PC-9 (cell line): ENCODE results near the gene CTDSP2. TPM values are rescaled to one million over a fixed set of nuclear protein-coding genes. Genes with fewer than 3 reads are reported as not detected.
A peak's percentile ranks its signal among the peaks of the same experiment; 100 is the strongest.

Experiments
- BruUV-seq: library from RNA; stranded (reverse); fragments of 400-500 nt; replicated peaks from 2 replicates; lab custom pipeline; 2021; lab: Mats Ljungman, UMichigan
- CTCF ChIA-PET: fragments of 300-600 bp; sonication (Branson Sonifier 250); formaldehyde crosslinking; loops from one replicate; lab custom pipeline; 2022; ENCODE audit warnings: antibody characterized with exemption; lab: Charles Lee
- POLR2A ChIA-PET: fragments of 300-600 bp; sonication (Branson Sonifier 250); formaldehyde crosslinking; loops from one replicate; lab custom pipeline; 2022; ENCODE audit warnings: antibody characterized with exemption; ENCODE audit not compliant: unreplicated experiment; lab: Charles Lee
- DNase-seq, 2 experiments: peaks; one replicate each; pipeline versions ENCODE4 v3.0.0 to v3.0.0-alpha.2; 2015 to 2022; ENCODE audit warnings: mixed read lengths in 1 of 2
- H2AFZ ChIP-seq: fragments of 200-600 bp; sonication (generic); 2 replicates; pipeline ENCODE4 v1.8.1; 2017; ENCODE audit warnings: antibody characterized with exemption
- H3F3A ChIP-seq: fragments of 200-600 bp; sonication (generic); 2 replicates; pipeline ENCODE4 v1.8.1; 2017; ENCODE audit warnings: antibody characterized with exemption, mild to moderate bottlenecking, low read depth; ENCODE audit not compliant: insufficient read depth
- H3K27ac ChIP-seq: fragments of 200-600 bp; sonication (generic); 2 replicates; pipeline ENCODE4 v1.6.1; 2016; ENCODE audit warnings: mixed run types
- H3K27me3 ChIP-seq: fragments of 200-600 bp; sonication (generic); 2 replicates; pipeline ENCODE4 v1.6.1; 2016; ENCODE audit warnings: low read depth, mixed run types; ENCODE audit not compliant: insufficient read depth
- H3K36me3 ChIP-seq: fragments of 200-600 bp; sonication (generic); 2 replicates; pipeline ENCODE4 v1.6.1; 2016; ENCODE audit warnings: low read depth, mixed run types
- H3K4me1 ChIP-seq: fragments of 200-600 bp; sonication (generic); replicated peaks from 2 replicates; pipeline ENCODE4 v1.6.1; 2016; ENCODE audit warnings: mixed run types; ENCODE audit not compliant: insufficient read depth
- H3K4me2 ChIP-seq: fragments of 200-600 bp; sonication (generic); 2 replicates; pipeline ENCODE4 v1.6.1; 2017; ENCODE audit warnings: mixed run types
- H3K4me3 ChIP-seq: fragments of 200-600 bp; sonication (generic); 2 replicates; pipeline ENCODE4 v1.6.1; 2016; ENCODE audit warnings: mixed run types
- H3K79me2 ChIP-seq: fragments of 200-600 bp; sonication (generic); 2 replicates; pipeline ENCODE4 v1.6.1; 2017; ENCODE audit warnings: low read depth, mixed run types
- H3K9me2 ChIP-seq: fragments of 200-600 bp; sonication (generic); 2 replicates; pipeline ENCODE4 v1.8.1; 2017; ENCODE audit warnings: mild to moderate bottlenecking; ENCODE audit not compliant: insufficient read depth
- H3K9me3 ChIP-seq: fragments of 200-600 bp; sonication (generic); 2 replicates; pipeline ENCODE4 v1.8.1; 2016; ENCODE audit warnings: low read depth; ENCODE audit not compliant: insufficient read depth
- H4K20me1 ChIP-seq: fragments of 200-600 bp; sonication (generic); 2 replicates; pipeline ENCODE4 v1.8.1; 2017; ENCODE audit not compliant: insufficient read depth
- CTCF ChIP-seq: fragments of 200-600 bp; sonication (generic); conservative IDR thresholded peaks from 2 replicates; pipeline ENCODE4 v1.6.1; 2017; ENCODE audit warnings: mixed run types, antibody characterized with exemption, mild to moderate bottlenecking, moderate library complexity
- EZH2 ChIP-seq: fragments of 200-600 bp; sonication (generic); IDR thresholded peaks from 2 replicates; pipeline ENCODE4 v1.8.0; 2017; ENCODE audit warnings: antibody characterized with exemption, low read depth
- intact Hi-C: fragments of 100-400 bp; cut with micrococcal nuclease; formaldehyde crosslinking; loops from one replicate; pipeline ENCODE4 v1.10.0; 2022; ENCODE audit not compliant: unreplicated experiment
- total RNA-seq: library from RNA; stranded (reverse); gene quantifications from 2 replicates; pipeline ENCODE4 v1.2.3, GENCODE V29; 2021

The CTDSP2 gene
- total RNA-seq, 1 experiment from 2014 or later, result 102 TPM

- Histone ChIP-seq H3K9me2 (no peaks in the 10 kb centered on the region), H3K36me3 (peaks cover 30% of the 10 kb centered on the region; the same call in 1 of the 2 replicates), H3K4me1 (peaks cover 25% of the 10 kb centered on the region), H3F3A (peaks cover 20% of the 10 kb centered on the region), H2AFZ (no peak overlapping the region), H3K9me3 (no peaks in the 10 kb centered on the region), H4K20me1 (0 out of 2 replicates have a peak, but pooled peaks cover 5% of the 10 kb centered on the region), H3K79me2 (no peaks in the 10 kb centered on the region; the same call in 1 of the 2 replicates), H3K4me3 (no peak overlapping the region), H3K4me2 (no peak overlapping the region), H3K27ac (no peak overlapping the region), H3K27me3 (no peaks in the 10 kb centered on the region)
- CTCF ChIA-PET, result no interaction called here
- BruUV-seq, result no TSS peak
- POLR2A ChIA-PET, result no interaction called here
- intact Hi-C loops, result no loop called here
- no peak for DNase-seq
- TF ChIP-seq EZH2 (no peak), CTCF (no peak)
Measured at GRCh38 chr12:57797933-57798332, 48.6 kb downstream of the CTDSP2 start.

- no peak for DNase-seq
- TF ChIP-seq CTCF, result no peak
- no peak for TF ChIP-seq EZH2
- Histone ChIP-seq H3F3A (peaks cover 29% of the 10 kb centered on the region), H3K27me3 (no peaks in the 10 kb centered on the region), H3K4me1 (peaks cover 25% of the 10 kb centered on the region), H2AFZ (no peak overlapping the region), H3K4me3 (no peak overlapping the region), H3K9me3 (no peaks in the 10 kb centered on the region), H4K20me1 (peaks cover 5% of the 10 kb centered on the region; the same call in 1 of the 2 replicates), H3K9me2 (no peaks in the 10 kb centered on the region), H3K79me2 (no peaks in the 10 kb centered on the region; the same call in 1 of the 2 replicates), H3K36me3 (peaks cover 34% of the 10 kb centered on the region; the same call in 1 of the 2 replicates), H3K4me2 (no peak overlapping the region), H3K27ac (no peak overlapping the region)
- ChIA-PET CTCF (no interaction called here), POLR2A (interaction anchor here (0.5 kb wide), 1 partner anchor 71 kb away, joined by 3 read pairs; no protein-coding TSS in a partner anchor)
- intact Hi-C loops, result no loop called here
- BruUV-seq, result no TSS peak
Measured at GRCh38 chr12:57796996-57797395, 49.5 kb downstream of the CTDSP2 start.

DNA sequence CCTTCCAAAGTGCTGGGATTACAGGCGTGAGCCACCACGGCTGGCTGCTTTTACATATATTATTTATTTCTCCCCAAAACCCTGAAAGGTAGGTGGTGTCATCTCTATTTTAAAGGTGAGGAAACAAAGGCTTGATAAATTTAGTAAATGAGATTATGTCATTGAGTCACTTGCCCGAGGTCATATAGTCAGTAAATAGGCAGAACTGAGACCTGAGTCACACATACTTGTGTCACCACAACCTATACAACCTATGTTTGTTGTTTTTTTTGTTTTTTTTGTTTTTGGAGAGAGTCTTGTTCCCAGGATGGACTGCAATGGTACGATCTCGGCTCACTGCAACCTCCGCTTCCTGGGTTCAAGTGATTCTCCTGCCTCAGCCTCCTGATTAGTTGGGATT, 51.2 kb downstream of the CTDSP2 start:
- Histone ChIP-seq H3K9me3 (no peaks in the 10 kb centered on the region), H3K36me3 (peaks cover 42% of the 10 kb centered on the region; the same call in 1 of the 2 replicates), H4K20me1 (peaks cover 5% of the 10 kb centered on the region; the same call in 1 of the 2 replicates), H3K4me2 (0 out of 2 replicates have a peak overlapping the region, but pooled peaks have one; percentile 18), H2AFZ (no peak overlapping the region), H3K4me3 (no peak overlapping the region), H3K4me1 (peaks cover 25% of the 10 kb centered on the region), H3F3A (peaks cover 33% of the 10 kb centered on the region), H3K27me3 (no peaks in the 10 kb centered on the region), H3K27ac (peak overlapping the region; percentile 66), H3K79me2 (no peaks in the 10 kb centered on the region; the same call in 1 of the 2 replicates), H3K9me2 (no peaks in the 10 kb centered on the region)
- BruUV-seq, result no TSS peak
- DNase-seq, result peak in 1 of 2 experiments; percentile 91
- intact Hi-C loops, result no loop called here
- POLR2A ChIA-PET, result no interaction called here
- CTCF ChIA-PET, result no interaction called here
- TF ChIP-seq CTCF (no peak), EZH2 (no peak)
